Brain microvascular endothelial cell (primary cell): Measurements from ENCODE around the gene POLR3K.
"Not testable (repeated sequence)": the region's sequence is repeated elsewhere in the genome, so short reads cannot be mapped to it uniquely, and the experiment has no call there.

ENCODE experiments used
- DNase-seq: peaks from one replicate; pipeline ENCODE4 v3.0.0-alpha.2; 2020
- H3K27ac ChIP-seq: fragments of 250-450 bp; sonication (Bioruptor Pico); 2 replicates; pipeline ENCODE4 v1.5.1; 2020; ENCODE audit warnings: mild to moderate bottlenecking, moderate library complexity
- H3K27me3 ChIP-seq: fragments of 250-450 bp; sonication (Bioruptor Pico); replicated peaks from 2 replicates; pipeline ENCODE4 v1.5.1; 2020; ENCODE audit warnings: mild to moderate bottlenecking
- H3K36me3 ChIP-seq: fragments of 250-450 bp; sonication (Bioruptor Pico); replicated peaks from 2 replicates; pipeline ENCODE4 v1.5.1; 2020; ENCODE audit warnings: mild to moderate bottlenecking
- H3K4me3 ChIP-seq: 2 replicates; pipeline ENCODE4 v1.5.1; 2011; ENCODE audit warnings: low read depth, mild to moderate bottlenecking, control low read depth, low read length, moderate library complexity
- CTCF ChIP-seq: IDR thresholded peaks from 2 replicates; pipeline ENCODE4 v1.5.1; 2011; ENCODE audit warnings: low read depth, mild to moderate bottlenecking, moderate library complexity, low read length, control low read depth, inconsistent platforms; ENCODE audit errors: missing control alignments
- in situ Hi-C: cut with HindIII; loops from 2 replicates; pipeline ENCODE4 v1.10.0; 2017; ENCODE audit warnings: low sequenced_read_pairs, low pct_ligation_motif_present

The POLR3K gene

GRCh38 chr16:38941-39892 lies 14.2 kb downstream of the POLR3K start:
- TF ChIP-seq CTCF: no peak
- no peak for DNase-seq
- peaks cover 3% of the 10 kb centered on the region for H3K36me3 ChIP-seq
- in situ Hi-C loops: no loop called here
- H3K4me3 ChIP-seq: no peak overlapping the region
- H3K27ac ChIP-seq: no peak overlapping the region
- H3K27me3 ChIP-seq: no peaks in the 10 kb centered on the region

GRCh38 chr16:38206-38605 lies 15.2 kb downstream of the POLR3K start:
- H3K27me3 ChIP-seq, H3K36me3 ChIP-seq, in situ Hi-C loops, DNase-seq, H3K4me3 ChIP-seq, H3K27ac ChIP-seq: not testable (repeated sequence)

- in situ Hi-C loops: no loop called here
- no peak overlapping the region for H3K4me3 ChIP-seq
- no peaks in the 10 kb centered on the region for H3K27me3 ChIP-seq
- DNase-seq: no peak
- H3K36me3 ChIP-seq: no peaks in the 10 kb centered on the region
- H3K27ac ChIP-seq: no peak overlapping the region
- no peak for TF ChIP-seq CTCF
Observed at GRCh38 chr16:37511-37910, 15.9 kb downstream of the POLR3K start.

GRCh38 chr16:36336-36984 lies 16.9 kb downstream of the POLR3K start:
- H3K27ac ChIP-seq: no peak overlapping the region
- H3K36me3 ChIP-seq: no peaks in the 10 kb centered on the region
- TF ChIP-seq CTCF: no peak
- no peaks in the 10 kb centered on the region for H3K27me3 ChIP-seq
- in situ Hi-C loops: no loop called here
- no peak for DNase-seq
- no peak overlapping the region for H3K4me3 ChIP-seq

- no peak overlapping the region for H3K4me3 ChIP-seq
- in situ Hi-C loops: no loop called here
- no peak for TF ChIP-seq CTCF
- H3K36me3 ChIP-seq: no peaks in the 10 kb centered on the region
- H3K27me3 ChIP-seq: no peaks in the 10 kb centered on the region
- no peak overlapping the region for H3K27ac ChIP-seq
- no peak for DNase-seq
Observed at GRCh38 chr16:35678-36305, 17.6 kb downstream of the POLR3K start.

GRCh38 chr16:35011-35677 lies 18.3 kb downstream of the POLR3K start:
- in situ Hi-C loops: no loop called here

More at GRCh38 chr16:35011-35677, 18.3 kb downstream of the POLR3K start:
- Histone ChIP-seq H3K36me3 (no peaks in the 10 kb centered on the region), H3K27me3 (no peaks in the 10 kb centered on the region), H3K4me3 (no peak overlapping the region), H3K27ac (no peak overlapping the region)
- no peak for TF ChIP-seq CTCF
- no peak for DNase-seq
